Stimulated activated naive CD4-positive, alpha-beta T cell (primary cell): ENCODE results near the gene SPATA6L.

Source experiments
- DNase-seq, 6 experiments: peaks; one replicate each; lab custom pipeline; 2025; lab: John Stamatoyannopoulos, UW

Gene SPATA6L, protein sequence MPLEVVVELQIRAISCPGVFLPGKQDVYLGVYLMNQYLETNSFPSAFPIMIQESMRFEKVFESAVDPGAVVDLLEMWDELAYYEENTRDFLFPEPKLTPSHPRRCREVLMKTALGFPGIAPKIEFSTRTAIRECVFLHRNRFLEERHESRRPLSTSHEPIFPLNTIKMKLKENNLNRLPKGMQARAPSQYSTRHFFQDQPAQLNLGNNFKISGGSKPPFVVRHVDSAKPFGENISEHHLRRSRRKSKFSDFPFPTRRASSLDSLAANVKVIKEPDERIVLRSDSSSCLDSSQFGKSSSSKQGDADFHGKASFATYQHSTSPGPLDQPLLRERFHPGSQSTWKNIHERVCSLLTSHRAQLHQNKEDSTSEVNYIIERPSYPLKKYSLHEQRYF

DNA sequence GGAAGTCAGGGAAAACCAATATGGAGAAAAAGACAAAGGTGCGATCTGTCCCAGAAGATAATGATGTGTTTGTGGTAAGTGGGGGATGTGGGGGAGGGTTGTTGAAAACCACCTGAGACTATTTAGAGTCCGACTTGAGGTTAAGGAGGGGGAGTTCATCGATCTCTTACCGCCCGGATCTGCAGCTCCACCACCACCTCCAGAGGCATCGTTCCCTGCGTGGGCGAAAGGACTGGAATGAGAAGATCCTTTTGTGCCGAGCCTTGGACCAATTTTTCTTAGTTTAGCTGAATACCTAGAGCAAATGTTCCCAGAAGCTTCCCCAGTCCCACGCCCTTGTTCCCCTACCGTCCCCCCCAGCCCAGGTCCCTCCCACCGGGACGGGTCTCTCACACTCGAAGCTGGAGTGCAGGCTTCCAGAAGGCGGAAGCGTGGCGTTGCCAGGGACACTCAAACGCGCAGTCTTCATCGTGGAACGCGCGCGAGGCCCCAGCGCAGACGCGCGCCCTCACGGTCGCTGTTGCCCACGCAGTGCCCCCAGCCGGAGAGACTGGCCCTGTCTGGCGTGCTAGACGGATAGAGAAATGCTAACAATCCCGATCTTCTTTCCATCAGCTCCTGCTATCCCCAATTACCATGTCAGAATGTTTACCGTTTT lies at the start of gene SPATA6L:
TSS of gene SPATA6L (minus strand) at position 439 of the 658 bp plus-strand sequence. CDS start at position 209, 230 bp downstream.
- DNase-seq: peak; percentile 21 to 53 (median 28)

DNA sequence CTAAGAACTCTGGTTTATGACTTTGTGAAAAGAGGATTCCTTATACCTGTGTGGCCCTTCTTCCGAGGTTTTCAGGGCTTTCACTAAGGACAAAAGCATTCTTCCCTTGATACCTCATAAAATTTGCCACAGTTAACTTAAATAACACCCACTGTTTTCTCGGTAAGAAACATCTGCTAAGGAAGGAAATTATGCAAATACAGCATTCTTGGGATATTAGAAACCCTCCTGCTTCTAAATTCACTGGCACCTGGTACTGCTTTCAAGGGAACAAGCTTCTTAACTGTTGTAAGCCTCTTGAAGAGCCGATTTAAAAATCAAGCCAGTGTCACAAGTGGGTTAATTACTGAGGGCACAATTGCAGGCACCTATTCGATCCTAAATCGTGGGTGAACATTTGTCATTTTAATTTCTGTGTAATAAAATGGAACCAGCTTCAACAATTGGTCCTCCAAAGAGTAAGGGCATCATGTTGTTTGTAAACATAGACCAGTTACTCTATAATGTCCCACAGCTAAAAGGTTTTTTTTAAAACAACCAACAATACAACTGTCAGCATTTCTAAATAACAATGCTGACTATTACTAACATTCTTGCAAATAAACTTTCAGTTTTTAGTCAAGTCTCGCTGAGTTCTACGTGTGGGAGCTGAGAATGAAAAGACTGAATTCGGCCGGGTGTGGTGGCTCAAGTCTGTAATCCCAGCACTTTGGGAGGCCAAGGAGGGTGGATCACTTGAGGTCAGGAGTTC lies 48.2 kb upstream of the SPATA6L start:
- DNase-seq: no peak

DNA sequence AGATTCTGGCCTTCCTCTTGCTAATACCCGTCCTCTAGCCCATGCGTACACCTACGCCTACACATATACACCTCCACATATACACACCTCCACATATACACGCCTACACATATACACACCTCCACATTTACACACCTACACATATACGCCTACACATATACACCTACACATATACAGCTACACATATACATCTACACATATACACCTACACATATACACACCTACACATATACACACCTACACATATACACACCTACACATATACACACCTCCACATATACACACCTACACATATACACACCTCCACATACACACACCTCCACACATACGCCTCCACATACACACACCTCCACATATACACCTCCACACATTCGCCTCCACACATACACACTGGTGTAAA lies 47.6 kb upstream of the SPATA6L start:
- DNase-seq: no peak

DNA sequence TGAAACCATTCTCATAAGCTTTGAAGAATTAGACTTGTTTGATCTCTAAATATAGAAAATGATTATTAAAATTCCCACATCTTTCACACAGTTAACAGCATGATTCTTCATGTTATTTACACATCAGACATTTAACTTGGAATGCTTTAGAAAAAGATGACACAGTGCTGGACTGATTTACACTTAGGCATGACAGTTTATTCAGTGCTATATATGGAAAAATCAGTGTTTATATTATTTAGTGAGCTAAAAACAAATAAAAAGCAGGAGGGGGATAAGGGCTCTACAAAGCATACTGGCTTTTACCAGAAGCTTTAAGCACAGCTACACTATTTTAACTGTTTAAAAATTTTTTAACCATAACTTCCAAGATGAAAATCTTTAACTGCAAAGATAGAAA lies 43.1 kb upstream of the SPATA6L start:
- DNase-seq: no peak

DNA sequence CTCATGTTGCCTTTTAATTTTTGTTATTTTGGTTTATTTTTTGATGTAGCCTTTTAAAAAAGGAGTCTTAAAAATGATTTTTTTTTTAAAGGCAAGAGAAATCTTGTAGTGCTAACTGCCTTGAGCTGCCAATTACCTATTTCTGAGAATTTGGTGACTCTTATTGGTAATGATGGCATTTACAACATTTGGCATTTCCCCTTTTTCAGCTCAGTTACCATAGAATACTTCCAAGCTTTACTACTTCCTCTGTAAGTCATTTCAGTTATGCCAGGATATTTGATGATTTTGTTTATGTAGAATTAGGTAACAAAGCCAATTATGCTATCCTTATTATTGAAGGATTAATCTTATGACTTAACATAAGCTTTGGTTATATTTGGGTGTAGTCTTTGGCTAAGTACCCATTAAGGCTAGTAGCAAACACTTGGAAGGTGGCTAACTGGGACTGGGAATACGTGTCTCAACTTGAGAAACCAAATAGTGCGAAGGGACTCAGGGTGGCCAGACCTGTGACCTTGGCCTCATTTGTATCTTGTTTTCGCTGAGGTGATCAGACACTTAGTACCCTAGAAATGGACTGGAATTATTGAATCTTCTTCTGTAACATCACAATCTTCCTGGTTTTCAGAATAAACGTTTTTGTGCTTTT lies 40.8 kb upstream of the SPATA6L start:
- no peak for DNase-seq

DNA sequence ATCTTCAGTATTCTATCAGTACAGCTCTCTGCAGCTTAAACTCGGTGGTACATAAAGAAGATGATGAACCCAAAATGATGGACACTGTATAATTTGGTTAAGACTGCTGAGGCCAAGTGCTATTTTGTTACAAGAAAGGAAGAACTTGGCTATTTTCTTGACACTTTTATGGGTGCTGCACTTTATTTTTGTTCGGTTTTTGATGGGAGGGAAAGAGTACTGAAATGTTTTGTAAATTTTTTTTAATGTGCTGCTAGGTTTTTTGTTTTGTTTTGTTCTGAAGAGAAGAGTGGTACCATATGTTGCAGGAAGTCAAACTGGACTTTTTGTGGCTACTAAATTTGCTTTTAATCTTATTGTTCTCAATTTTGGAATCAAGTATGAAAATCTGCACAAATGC lies 39.7 kb upstream of the SPATA6L start:
- no peak for DNase-seq

DNA sequence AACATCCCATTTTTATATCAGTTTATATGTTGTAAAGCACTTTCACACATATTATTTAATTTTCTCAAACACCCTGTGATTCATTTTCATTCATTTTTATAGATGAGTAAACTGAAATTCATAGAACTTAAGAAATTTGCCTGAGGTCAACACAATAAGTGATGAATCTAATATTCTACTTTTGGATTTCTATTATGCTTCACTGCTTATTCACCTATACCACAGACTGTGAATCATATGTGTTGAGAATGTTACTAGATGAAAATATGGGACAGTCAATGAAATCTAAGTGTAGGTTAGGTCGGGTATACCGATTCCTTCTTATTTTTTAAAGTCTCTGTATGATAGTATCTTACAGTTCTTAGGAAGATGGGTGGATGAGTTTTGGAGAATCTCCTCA lies 37.8 kb upstream of the SPATA6L start:
- DNase-seq: no peak

DNA sequence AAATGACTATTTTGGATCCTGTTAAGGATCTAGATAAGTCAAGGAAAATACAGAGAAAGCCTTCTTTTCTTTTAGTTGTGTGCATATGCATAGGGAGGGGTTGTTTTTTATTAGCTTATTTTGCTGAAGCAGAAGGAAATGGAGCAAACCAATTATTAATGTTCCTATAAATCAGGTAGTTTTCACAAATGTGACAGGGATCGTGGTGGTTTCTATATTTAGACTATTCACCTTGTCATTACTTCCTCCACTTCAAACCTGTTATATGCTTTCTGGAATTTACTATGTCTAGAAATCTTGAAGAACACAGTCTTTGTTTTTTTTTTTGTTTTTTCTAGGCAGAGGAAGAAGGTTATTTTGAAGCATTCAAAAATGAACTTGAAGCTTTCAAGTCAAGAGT lies 35.2 kb upstream of the SPATA6L start:
- no peak for DNase-seq

DNA sequence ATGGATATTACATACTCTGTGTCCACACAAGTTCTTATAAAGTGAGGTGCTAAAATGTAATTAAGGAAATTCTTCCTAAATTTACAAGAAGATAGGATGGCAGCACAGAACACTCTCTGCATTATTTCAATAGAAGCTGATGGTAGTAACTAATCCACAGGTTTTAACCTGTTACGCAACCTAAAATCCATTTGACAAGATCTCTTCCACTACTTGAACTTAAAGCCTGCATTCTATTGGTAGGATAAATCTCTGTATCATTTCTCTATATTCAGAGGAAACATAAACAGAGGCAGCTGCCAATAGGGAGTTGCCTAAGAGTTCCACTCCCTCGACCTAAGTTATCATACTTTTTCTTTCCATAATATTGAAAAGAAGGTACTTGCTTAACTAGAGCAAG lies 34.7 kb upstream of the SPATA6L start:
- DNase-seq: no peak

DNA sequence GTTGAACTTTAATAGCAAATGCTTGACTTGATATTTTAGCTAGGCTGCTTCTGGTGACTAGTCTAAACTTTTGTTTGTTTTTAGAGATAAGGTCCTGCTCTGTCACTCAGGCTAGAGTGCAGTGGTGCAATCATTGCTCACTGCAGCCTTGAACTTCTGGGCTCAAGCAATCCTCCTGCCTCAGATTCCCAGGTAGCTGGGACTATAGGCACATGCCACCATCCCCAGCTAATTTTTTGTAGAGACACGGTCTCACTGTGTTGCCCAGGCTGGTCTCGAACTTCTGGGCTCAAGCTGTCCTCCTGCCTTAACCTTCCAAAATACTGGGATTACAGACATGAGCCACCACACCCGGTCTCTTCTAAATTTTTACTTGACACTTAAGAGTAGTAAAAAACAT lies 33.8 kb upstream of the SPATA6L start:
- DNase-seq: no peak

DNA sequence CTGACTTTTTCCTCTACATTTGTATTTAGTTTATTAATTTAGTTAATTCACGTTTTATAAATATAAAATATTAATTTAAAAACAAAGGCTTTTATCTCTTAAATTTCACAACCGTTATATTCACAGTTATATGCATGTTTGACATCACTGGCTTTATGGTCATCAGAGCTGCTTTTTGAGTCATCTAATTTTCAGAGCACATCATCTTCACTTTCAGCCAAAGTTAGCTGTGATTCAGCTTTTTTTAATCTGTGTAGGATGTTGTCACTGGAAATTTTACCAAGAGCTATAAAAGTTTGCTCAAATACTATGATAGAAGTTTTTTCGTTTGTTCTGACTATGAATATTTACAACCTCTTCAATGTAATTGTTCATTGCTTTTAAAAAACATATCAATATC lies 25.5 kb upstream of the SPATA6L start:
- no peak for DNase-seq

DNA sequence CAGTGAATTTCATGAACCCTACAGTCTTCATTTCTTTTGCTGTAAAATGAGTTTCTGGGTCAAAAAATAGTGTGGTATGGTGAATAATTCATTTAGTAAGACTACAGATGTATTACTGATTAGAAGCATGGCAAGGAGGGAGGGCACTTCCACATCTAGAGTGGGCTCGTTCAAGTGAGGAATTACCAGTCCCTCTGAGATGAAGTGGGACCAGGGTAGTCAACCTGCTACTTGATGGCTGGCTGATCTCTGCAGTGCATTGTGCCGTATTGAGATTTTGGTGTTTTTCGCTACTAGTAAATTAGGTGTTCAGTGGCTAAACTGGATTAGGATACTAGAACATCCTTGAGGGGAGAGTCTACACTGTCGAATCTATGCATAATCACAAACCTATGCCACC lies 23.9 kb upstream of the SPATA6L start:
- DNase-seq: no peak

DNA sequence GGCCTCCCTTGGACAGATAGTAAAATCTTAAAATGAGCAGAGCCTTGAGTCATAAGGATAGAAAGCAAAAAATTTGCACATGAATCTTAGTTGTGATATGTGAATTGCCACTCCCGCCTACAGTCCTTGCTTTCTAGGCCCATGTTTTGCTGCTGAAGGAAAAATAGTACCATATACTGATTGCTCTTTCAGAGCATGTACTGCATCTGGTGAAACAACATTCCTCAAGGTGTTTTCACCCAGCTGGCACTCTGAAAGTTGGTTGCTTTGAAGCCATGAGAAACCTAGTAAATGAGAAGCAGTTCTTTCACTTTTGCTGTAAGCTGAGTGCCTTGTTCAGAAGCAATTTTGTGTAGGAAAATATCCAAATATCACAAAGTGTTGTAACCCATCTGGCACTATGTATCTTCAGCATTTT lies 23.4 kb upstream of the SPATA6L start:
- no peak for DNase-seq

DNA sequence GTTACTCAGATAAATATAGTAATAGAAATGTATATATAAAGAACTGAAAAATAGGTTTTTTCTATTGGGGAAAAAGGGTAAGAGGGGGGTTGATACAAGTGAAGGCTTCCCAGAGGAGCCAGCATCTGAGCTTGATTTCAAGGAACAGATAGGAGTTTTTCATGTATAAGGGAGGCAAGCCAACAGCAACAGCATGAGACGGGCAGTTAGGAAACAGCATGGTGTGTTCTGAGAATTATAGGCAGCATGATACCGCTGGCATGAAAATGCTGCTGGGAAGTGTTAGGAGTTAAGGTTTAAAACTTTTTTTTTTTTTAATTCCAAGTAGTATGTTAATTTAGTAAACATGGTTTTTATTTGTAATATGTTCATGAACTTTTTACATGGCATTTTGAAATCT lies 22.7 kb upstream of the SPATA6L start:
- DNase-seq: no peak

DNA sequence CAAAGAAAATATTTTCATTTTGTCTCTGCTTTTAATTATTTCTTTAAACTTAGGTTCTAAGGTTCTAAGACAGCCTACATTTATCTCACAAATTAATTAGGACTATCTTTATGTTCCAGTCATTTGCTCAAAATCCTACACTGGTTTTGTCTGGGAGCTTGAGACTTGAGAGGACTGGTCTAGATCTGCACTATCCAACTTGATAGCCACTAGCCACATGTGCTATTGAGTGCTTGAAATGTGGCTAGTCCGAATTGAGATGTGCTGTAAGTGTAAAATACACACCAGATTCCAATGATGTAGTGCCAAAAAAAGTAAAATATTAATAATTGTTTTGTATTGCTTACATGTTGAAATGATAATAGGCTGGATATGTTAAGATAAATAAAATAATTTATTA lies 20.3 kb upstream of the SPATA6L start:
- DNase-seq: no peak

DNA sequence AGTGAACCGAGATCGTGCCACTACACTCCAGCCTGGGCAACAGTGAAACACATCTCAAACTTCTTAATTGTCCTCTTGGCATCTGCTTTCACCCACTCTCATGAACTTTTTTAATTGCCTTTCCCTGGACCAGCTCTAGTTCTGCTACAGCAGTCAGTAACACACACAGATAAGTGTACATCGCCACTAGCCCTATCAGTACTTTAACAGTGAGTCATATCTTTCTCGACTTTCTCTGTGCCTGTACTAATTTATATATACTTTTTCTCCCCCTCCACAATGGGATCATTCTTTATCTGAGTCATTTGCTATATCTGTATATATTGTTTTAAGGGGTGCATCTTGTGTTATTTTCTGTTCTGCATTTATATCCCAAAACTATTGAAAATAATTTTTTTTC lies 19.8 kb upstream of the SPATA6L start:
- no peak for DNase-seq

DNA sequence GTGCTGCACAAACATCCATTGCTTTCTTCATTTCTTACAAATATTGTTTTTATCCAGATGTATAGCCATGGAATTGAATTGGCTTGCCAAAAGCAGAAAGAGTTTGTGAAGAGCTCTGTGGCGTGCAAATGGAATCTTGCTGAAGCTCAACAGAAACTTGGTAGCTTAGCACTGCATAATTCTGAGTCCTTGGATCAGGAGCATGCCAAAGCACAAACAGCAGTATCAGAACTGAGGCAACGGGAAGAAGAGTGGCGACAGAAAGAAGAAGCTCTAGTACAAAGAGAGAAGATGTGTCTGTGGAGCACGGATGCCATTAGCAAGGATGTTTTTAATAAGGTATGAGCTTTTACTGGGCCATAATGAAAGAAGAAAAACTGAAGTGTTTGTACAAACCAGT lies 18.5 kb upstream of the SPATA6L start:
- DNase-seq: no peak

DNA sequence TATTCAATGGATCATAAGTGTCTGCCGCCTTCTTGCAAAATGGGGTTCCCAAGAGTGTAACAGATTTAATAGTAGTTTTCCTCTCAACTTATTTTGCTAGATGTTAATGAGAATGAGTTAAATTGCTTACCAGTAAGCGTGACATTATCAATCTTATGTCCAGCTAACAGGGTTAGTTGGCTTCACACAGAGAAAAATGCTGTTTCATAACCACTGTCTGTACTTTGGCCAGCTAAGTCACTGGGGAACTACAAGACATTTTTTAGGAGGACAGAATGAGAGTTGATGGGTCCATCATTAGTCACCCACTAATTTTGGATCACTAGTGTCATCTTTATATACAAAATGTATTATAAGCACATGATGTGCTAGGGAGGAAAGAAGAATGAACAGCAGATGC lies 14.5 kb upstream of the SPATA6L start:
- no peak for DNase-seq

DNA sequence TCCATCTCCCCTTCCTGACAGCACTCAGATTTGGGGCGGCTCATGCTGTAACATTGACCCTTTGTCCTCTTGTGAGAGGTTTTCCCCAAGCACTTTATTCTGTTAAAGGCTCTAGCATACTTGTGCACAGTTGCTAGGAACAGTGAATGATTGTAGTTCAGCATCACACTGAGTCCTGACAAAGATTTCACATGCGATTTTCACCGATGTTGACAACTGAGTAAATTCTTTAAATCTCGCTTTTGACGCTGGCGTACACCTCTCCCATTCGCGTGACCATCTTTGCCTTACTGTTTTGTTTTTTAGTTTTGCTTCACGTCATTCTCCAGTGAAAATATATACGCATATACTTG lies 13.9 kb upstream of the SPATA6L start:
- DNase-seq: peak in 1 of 6 experiments; percentile 59

DNA sequence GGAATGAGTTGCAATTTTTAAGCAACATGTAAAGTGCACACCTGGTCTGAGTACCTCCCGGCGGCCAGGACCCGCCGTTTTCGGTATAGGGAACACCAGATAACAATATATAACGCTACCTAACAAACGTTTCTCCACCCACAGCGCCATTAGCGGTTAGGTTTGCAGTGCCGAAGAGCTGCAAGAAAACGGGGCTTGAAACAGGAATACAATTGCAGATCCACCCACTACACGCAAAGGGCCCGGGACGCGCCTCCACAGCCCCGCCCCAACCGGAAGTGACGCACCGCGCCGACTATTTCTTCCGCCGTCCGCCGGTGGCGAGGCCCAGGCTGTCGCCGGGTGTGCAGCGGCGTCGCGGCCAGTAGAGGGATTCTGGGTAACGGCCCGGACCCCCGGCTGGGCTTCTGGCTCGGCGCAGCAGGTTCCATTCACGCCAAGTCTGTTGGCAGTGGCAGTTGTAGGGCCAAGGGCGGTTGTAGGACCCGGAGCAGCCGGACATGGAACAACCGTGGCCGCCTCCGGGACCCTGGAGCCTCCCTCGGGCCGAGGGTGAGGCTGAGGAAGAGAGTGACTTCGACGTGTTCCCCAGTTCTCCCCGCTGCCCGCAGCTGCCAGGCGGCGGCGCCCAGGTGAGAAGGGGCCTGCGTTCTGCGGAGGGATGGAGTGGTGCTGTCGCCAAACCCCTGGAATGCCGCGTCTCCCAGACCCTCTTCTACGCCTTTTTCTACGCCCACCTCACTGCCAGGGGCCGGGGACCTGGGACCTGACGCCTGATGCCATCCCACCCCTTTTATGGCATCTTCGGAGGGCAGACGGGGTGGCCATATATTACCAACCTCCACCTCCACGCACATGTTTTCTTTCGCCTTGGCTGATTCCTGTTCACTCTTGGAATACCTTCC lies 13.2 kb upstream of the SPATA6L start, which contains the start of gene CDC37L1:
TSS of gene CDC37L1 (plus strand) at position 302 of the 905 bp plus-strand sequence. CDS start at position 501, 199 bp downstream.
- peak; percentile 97 to 99 (median 98) for DNase-seq

DNA sequence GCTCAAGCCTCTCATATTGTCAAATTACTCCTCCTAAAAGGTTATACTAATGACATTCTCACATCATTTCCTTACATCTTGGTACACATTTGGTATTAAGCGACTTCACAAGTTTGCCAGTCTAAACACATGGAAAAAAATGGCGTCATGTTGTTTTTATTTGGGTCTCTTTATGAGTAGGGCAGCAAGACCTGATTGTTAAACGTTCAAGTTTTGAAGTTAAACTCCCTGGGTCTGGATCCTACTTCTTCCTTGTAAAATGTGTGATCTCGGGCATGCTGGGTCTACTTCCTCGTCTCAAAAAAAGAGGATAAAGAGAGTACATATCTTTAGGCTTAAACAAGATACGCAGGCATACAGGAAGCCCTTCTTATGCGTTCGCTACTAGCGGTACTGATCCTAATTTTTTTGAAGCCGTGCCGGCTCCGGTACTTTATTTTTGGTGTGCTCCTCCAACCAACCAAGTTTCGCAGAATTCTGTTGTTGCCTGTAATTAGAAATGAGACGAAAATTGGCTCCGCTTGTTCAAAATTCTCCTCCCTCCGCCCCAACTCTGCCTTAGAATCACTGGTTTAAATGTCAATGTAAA lies 12.5 kb upstream of the SPATA6L start:
- peak in 2 of 6 experiments; percentile 80 to 84 for DNase-seq
